Measurements from ENCODE around the gene MYL12A. TPM values are rescaled to one million over a fixed set of nuclear protein-coding genes. Genes with fewer than 3 reads are reported as not detected.

The MYL12A gene
- total RNA-seq = 1,024 and 1,357 TPM in 2 replicates

GRCh38 chr18:3247240-3248061 lies at the start of gene MYL12A:
MYL12A (plus strand) TSS chr18:3247801; CDS start chr18:3253248, 5,447 bp downstream.

GRCh38 chr18:3219631-3220335 lies 27.8 kb upstream of the MYL12A start, which contains the start of gene MYOM1:
MYOM1 (minus strand) TSS chr18:3219968; CDS start chr18:3215223, 4,745 bp downstream.

GRCh38 chr18:3261373-3262233 lies 14.0 kb downstream of the MYL12A start, which contains the start of gene MYL12B:
MYL12B (plus strand) TSS chr18:3262133; CDS start chr18:3272899, 10,766 bp downstream.

Other genes with a start within 250 kb of the MYL12A start
- 8.6 and 38.6 TPM in 2 replicates for gene LPIN2, start 234.7 kb upstream of the MYL12A start, total RNA-seq
- gene MYOM1, start 27.8 kb upstream of the MYL12A start, total RNA-seq = 0.16 and 8.1 TPM in 2 replicates
- gene MYL12B, start 14.3 kb downstream of the MYL12A start, total RNA-seq = 509 and 924 TPM in 2 replicates
- 75.6 and 102 TPM in 2 replicates for gene TGIF1, start 202.4 kb downstream of the MYL12A start, total RNA-seq

Data from bladder microvascular endothelial cell (primary cell).